ENCODE results near the gene UGT1A9. TPM values are rescaled to one million over a fixed set of nuclear protein-coding genes. Genes with fewer than 3 reads are reported as not detected.

The UGT1A9 gene
- total and polyA plus RNA-seq, 2 of the 13 experiments (the other 11 are each of a cell fraction or from before 2014, with no cell fraction given) = 0.07 TPM; not detected in 1

DNA sequence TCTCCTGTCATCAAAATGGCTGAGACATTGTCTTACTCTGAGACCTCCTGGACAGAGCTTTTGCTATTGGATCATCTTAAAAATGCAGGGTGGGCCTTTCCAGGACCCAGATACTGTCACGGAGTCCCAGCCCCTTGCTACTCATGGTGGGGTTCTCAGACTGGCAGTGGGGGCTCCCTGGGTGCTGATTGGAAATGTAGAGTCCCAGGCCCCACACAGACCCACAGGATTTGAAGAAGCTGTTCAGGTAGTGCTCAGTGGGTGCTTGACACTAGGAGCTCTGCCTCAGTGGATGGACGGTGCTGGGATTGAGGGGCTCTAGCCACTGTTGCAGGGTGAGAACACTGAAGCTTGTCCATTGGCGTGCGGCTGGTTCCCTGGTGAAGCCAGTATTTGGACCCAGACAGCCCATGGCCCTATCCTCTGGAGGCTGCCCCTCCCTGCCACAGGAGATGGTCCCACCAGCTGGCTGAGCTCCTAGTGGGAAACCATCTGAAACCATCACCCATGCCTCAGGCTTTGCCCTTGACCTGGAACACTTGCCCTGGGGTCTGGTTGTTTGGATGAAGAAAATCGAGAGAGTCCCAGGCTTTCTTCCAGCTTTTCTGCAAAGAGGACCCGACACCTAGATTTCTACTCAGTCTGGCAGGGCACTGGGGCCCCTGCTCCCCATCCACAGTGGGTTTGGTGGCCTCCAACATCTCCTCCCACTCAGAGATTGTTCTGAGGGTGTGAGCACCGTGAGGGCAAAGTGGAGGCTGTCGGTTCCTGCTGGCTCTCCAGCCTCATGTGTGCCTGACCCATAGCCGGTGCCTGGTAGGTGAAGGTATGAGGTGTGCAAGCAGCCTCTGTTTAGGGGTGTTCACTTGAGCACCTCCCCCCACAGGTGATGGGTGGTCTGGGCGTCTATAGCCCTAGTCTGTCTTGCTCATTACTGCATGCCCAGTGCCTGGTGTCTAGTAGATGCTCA, 136.6 kb downstream of the UGT1A9 start (continued):
- TF ChIP-seq ZNF383 (CRISPR knock-in tag; IDR thresholded peaks at IDR 0.05; ENCODE audit: borderline replicate concordance) = no peak
- TF ChIP-seq, protein P1, sequence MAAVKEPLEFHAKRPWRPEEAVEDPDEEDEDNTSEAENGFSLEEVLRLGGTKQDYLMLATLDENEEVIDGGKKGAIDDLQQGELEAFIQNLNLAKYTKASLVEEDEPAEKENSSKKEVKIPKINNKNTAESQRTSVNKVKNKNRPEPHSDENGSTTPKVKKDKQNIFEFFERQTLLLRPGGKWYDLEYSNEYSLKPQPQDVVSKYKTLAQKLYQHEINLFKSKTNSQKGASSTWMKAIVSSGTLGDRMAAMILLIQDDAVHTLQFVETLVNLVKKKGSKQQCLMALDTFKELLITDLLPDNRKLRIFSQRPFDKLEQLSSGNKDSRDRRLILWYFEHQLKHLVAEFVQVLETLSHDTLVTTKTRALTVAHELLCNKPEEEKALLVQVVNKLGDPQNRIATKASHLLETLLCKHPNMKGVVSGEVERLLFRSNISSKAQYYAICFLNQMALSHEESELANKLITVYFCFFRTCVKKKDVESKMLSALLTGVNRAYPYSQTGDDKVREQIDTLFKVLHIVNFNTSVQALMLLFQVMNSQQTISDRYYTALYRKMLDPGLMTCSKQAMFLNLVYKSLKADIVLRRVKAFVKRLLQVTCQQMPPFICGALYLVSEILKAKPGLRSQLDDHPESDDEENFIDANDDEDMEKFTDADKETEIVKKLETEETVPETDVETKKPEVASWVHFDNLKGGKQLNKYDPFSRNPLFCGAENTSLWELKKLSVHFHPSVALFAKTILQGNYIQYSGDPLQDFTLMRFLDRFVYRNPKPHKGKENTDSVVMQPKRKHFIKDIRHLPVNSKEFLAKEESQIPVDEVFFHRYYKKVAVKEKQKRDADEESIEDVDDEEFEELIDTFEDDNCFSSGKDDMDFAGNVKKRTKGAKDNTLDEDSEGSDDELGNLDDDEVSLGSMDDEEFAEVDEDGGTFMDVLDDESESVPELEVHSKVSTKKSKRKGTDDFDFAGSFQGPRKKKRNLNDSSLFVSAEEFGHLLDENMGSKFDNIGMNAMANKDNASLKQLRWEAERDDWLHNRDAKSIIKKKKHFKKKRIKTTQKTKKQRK (IDR thresholded peaks at IDR 0.05; ENCODE audit: low read length) = no peak
- TF ChIP-seq, protein P2, sequence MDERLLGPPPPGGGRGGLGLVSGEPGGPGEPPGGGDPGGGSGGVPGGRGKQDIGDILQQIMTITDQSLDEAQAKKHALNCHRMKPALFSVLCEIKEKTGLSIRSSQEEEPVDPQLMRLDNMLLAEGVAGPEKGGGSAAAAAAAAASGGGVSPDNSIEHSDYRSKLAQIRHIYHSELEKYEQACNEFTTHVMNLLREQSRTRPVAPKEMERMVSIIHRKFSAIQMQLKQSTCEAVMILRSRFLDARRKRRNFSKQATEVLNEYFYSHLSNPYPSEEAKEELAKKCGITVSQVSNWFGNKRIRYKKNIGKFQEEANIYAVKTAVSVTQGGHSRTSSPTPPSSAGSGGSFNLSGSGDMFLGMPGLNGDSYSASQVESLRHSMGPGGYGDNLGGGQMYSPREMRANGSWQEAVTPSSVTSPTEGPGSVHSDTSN (CRISPR knock-in tag; IDR thresholded peaks at IDR 0.05) = no peak
- TF ChIP-seq EED (CRISPR knock-in tag; IDR thresholded peaks at IDR 0.05) = no peak
- TF ChIP-seq THAP7 (CRISPR knock-in tag; IDR thresholded peaks at IDR 0.05) = no peak
- TF ChIP-seq E2F5 (CRISPR knock-in tag; conservative IDR thresholded peaks at IDR 0.05) = no peak
- no peak for TF ChIP-seq ZNF3 (CRISPR knock-in tag; IDR thresholded peaks at IDR 0.05)
